ENCODE data around the gene PABPN1. TPM values are rescaled to one million over a fixed set of nuclear protein-coding genes. Genes with fewer than 3 reads are reported as not detected.

Gene PABPN1
- total and polyA plus RNA-seq, 2 of the 13 experiments (the other 11 are each of a cell fraction or from before 2014, with no cell fraction given) = 233 to 524 TPM

DNA sequence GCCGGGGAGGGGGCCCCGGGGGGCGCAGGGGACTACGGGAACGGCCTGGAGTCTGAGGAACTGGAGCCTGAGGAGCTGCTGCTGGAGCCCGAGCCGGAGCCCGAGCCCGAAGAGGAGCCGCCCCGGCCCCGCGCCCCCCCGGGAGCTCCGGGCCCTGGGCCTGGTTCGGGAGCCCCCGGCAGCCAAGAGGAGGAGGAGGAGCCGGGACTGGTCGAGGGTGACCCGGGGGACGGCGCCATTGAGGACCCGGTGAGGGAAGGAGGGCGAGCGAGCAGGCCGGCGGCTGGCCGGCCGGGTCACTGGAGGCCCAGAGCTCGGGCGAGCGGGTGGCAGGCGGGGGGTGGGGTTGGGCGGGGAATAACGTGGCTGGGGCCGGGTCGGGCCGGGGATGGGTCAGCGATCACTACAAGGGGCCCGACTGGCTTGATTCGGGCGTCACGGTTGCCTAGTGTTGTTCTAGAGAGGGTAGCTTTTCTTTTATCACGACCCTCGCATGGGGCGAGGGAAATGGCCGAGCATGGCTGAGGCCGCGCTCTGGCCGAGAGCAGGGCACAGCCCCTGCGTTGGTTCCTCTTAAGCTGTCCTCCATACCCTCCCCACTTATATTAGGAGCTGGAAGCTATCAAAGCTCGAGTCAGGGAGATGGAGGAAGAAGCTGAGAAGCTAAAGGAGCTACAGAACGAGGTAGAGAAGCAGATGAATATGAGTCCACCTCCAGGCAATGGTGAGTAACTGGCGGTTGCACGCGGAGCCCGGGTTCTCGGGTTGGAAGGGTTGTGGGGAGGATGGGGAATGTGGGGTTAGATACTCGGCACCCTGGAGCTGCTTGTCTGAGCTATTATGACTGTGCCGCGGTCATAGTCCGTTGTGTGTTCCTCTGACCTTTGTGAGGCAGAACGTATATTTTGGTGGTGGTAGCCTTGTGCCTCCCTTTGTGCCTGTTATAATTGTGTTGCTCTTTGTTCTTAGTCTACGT is 603 bp downstream of the PABPN1 start (continued):
- no peak for TF ChIP-seq TBX3 (IDR thresholded peaks at IDR 0.05; ENCODE audit: borderline replicate concordance)
- peak; percentile 61 for TF ChIP-seq FOXJ3 (CRISPR knock-in tag; IDR thresholded peaks at IDR 0.05; ENCODE audit: borderline replicate concordance)
- TF ChIP-seq CENPX (CRISPR knock-in tag; IDR thresholded peaks at IDR 0.05) = no peak
- TF ChIP-seq PAX8 (CRISPR knock-in tag; IDR thresholded peaks at IDR 0.05; ENCODE audit: borderline replicate concordance) = peak; percentile 93
- no peak for TF ChIP-seq ZNF576 (CRISPR knock-in tag; IDR thresholded peaks at IDR 0.05)
- TF ChIP-seq CEBPZ (IDR thresholded peaks at IDR 0.05; ENCODE audit: low read length) = no peak
- TF ChIP-seq CBX5 (CRISPR knock-in tag; IDR thresholded peaks at IDR 0.05; ENCODE audit: borderline replicate concordance) = peak; percentile 73; the same call in 1 of the 2 replicates
- TF ChIP-seq, protein P1, sequence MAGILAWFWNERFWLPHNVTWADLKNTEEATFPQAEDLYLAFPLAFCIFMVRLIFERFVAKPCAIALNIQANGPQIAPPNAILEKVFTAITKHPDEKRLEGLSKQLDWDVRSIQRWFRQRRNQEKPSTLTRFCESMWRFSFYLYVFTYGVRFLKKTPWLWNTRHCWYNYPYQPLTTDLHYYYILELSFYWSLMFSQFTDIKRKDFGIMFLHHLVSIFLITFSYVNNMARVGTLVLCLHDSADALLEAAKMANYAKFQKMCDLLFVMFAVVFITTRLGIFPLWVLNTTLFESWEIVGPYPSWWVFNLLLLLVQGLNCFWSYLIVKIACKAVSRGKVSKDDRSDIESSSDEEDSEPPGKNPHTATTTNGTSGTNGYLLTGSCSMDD (CRISPR knock-in tag; IDR thresholded peaks at IDR 0.05) = no peak
- peak; percentile 86; the same call in 1 of the 2 replicates for TF ChIP-seq SIN3A (IDR thresholded peaks at IDR 0.05; ENCODE audit: borderline replicate concordance, low read depth, low read length)
- no peak; the same call in 1 of the 2 replicates for TF ChIP-seq ZFP41 (CRISPR knock-in tag; IDR thresholded peaks at IDR 0.05; ENCODE audit: borderline replicate concordance)
- no peak; the same call in 1 of the 2 replicates for TF ChIP-seq SP140L (CRISPR knock-in tag; IDR thresholded peaks at IDR 0.05; ENCODE audit: borderline replicate concordance)
- peak; percentile 5; the same call in 1 of the 2 replicates for TF ChIP-seq MAZ (IDR thresholded peaks at IDR 0.05; ENCODE audit: borderline replicate concordance, low read depth, low read length)
- no peak for TF ChIP-seq MAZ (CRISPR knock-in tag; IDR thresholded peaks at IDR 0.05; ENCODE audit: low read depth)
- 0 out of 2 replicates have a peak, but pooled peaks have one; percentile 54 for TF ChIP-seq SATB2 (CRISPR knock-in tag; IDR thresholded peaks at IDR 0.05)
- TF ChIP-seq ZNF770 (CRISPR knock-in tag; IDR thresholded peaks at IDR 0.05) = peak; percentile 27; the same call in 1 of the 2 replicates
- TF ChIP-seq ZNF616 (CRISPR knock-in tag; IDR thresholded peaks at IDR 0.05; ENCODE audit: low read depth) = 0 out of 2 replicates have a peak, but pooled peaks have one; percentile 45
- no peak for TF ChIP-seq FOXM1 (CRISPR knock-in tag; IDR thresholded peaks at IDR 0.05)
- no peak for TF ChIP-seq ZNF3 (CRISPR knock-in tag; IDR thresholded peaks at IDR 0.05)
- TF ChIP-seq ZNF598 (CRISPR knock-in tag; IDR thresholded peaks at IDR 0.05; ENCODE audit: borderline replicate concordance) = peak; percentile 39; the same call in 1 of the 2 replicates
- TF ChIP-seq MTF2 (CRISPR knock-in tag; IDR thresholded peaks at IDR 0.05; ENCODE audit: borderline replicate concordance) = no peak
- no peak for TF ChIP-seq XRCC5 (optimal IDR thresholded peaks at IDR 0.05; ENCODE audit: low read length)
- TF ChIP-seq TGIF2 (CRISPR knock-in tag; IDR thresholded peaks at IDR 0.05) = no peak
